ENCODE results near the gene IPMK. TPM values are rescaled to one million over a fixed set of nuclear protein-coding genes. Genes with fewer than 3 reads are reported as not detected.
"Not testable (repeated sequence)": the region's sequence is repeated elsewhere in the genome, so short reads cannot be mapped to it uniquely, and the experiment has no call there.

Gene IPMK
- total RNA-seq, 1 donor from 2014 or later: 6.2 TPM

- TF ChIP-seq CTCF (conservative IDR thresholded peaks at IDR 0.05; ENCODE audit: low read depth, low read length): no peak
- DNase-seq (ENCODE audit: low read depth): no peak
- H3K4me3 ChIP-seq (ENCODE audit: low read depth, low read length): no peak overlapping the region
Observed at GRCh38 chr10:58260334-58260733, 7.4 kb downstream of the IPMK start.

GRCh38 chr10:58258977-58259692 is 8.6 kb downstream of the IPMK start:
- no peak overlapping the region for H3K4me3 ChIP-seq (ENCODE audit: low read depth, low read length)
- TF ChIP-seq CTCF (conservative IDR thresholded peaks at IDR 0.05; ENCODE audit: low read depth, low read length): peak; percentile 42
- DNase-seq (ENCODE audit: low read depth): no peak

- DNase-seq (ENCODE audit: low read depth); H3K4me3 ChIP-seq (ENCODE audit: low read depth, low read length): not testable (repeated sequence)
Observed at GRCh38 chr10:58256013-58256780, 11.5 kb downstream of the IPMK start.

GRCh38 chr10:58254644-58255043 is 13.1 kb downstream of the IPMK start:
- H3K4me3 ChIP-seq (ENCODE audit: low read depth, low read length): no peak overlapping the region
- TF ChIP-seq CTCF (conservative IDR thresholded peaks at IDR 0.05; ENCODE audit: low read depth, low read length): no peak
- DNase-seq (ENCODE audit: low read depth): no peak

GRCh38 chr10:58253184-58253583 is 14.5 kb downstream of the IPMK start:
- H3K4me3 ChIP-seq (ENCODE audit: low read depth, low read length): no peak overlapping the region
- DNase-seq (ENCODE audit: low read depth): no peak
- TF ChIP-seq CTCF (conservative IDR thresholded peaks at IDR 0.05; ENCODE audit: low read depth, low read length): no peak

- H3K4me3 ChIP-seq (ENCODE audit: low read depth, low read length); DNase-seq (ENCODE audit: low read depth): not testable (repeated sequence)
Observed at GRCh38 chr10:58244666-58245065, 23.0 kb downstream of the IPMK start.

- not testable (repeated sequence) for DNase-seq (ENCODE audit: low read depth); H3K4me3 ChIP-seq (ENCODE audit: low read depth, low read length)
Observed at GRCh38 chr10:58244242-58244641, 23.5 kb downstream of the IPMK start.

GRCh38 chr10:58243801-58244200 is 23.9 kb downstream of the IPMK start:
- not testable (repeated sequence) for DNase-seq (ENCODE audit: low read depth); H3K4me3 ChIP-seq (ENCODE audit: low read depth, low read length)

GRCh38 chr10:58243269-58243668 is 24.4 kb downstream of the IPMK start:
- H3K4me3 ChIP-seq (ENCODE audit: low read depth, low read length): no peak overlapping the region
- DNase-seq (ENCODE audit: low read depth): no peak
- TF ChIP-seq CTCF (conservative IDR thresholded peaks at IDR 0.05; ENCODE audit: low read depth, low read length): no peak
